ENCODE measurements around the gene RNF225.
"Not testable (repeated sequence)": the region's sequence is repeated elsewhere in the genome, so short reads cannot be mapped to it uniquely, and the experiment has no call there.

The RNF225 gene

DNA sequence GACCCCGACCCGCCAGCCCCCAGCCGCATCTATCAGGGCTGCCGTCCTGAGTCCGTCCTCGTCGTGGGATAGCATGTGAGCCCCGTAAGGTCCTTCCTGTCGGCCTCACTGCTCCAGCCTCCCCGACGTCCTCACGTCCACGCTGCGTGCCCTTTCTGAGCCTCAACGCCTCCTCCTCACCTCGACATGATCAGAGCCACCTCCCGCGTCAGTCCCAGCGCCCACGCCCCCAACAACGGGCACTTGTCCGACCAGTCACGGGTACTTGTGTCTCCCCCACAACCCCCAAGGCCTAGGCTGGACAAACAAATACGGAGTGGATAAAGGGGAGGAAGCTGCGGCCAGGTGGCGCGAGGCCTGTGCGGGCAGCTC, 33.6 kb upstream of the RNF225 start:
- TF ChIP-seq PAX5 (IDR thresholded peaks at IDR 0.05; ENCODE audit: insufficient read depth, low read length, severe bottlenecking) (no peak), POLR2AphosphoS5 (IDR thresholded peaks at IDR 0.05; ENCODE audit: low read depth, low read length) (no peak), POU2F2 (IDR thresholded peaks at IDR 0.05; ENCODE audit: low read depth, low read length) (no peak), POLR2A (IDR thresholded peaks at IDR 0.05; ENCODE audit: low read depth, low read length) (no peak), TAF1 (IDR thresholded peaks at IDR 0.05; ENCODE audit: low read depth, low read length) (no peak), SPI1 (IDR thresholded peaks at IDR 0.05; ENCODE audit: low read depth, low read length) (no peak)
- FAIRE-seq (no peak), DNase-seq (ENCODE audit: insufficient read length, low spot score) (peak; percentile 68)

DNA sequence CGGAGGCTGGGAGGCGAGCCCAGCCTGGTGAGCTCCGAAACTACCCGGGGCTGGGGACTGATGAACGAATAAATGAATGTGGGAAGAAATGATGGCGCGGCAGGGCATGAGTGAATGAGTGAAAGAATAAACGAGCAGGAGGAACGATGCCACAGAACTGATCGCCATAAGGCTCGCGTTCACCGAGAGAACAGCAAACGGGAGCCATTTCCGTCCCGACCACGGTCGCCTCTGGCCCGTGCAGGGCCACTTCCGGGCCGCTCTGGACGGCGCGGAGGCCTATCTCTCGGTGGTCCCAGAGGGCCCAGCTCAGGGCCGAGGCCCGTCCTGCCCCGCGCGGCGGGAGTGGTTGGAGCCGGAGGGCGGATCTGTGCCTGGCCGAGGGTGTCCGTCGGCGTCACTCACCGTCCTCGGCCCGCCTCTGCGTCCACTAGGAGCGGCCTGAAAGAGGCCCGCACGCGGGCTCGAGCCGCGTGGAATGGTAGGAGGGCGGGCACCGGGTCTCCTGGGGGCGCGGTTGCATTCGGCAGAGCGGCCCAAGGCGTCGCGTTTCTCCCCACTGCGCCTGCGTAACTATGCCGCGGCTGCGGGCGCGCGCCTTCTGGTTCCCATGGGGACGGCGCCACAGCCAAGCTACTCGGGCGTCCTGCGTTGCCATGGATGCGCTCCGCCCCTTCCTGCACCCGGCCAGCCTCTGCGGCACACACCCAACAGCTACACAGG, 33.0 kb upstream of the RNF225 start, which contains the start of gene ZNF497:
Gene ZNF497 (minus strand): TSS at position 480 of the 723 bp plus-strand sequence. CDS start 5,116 bp downstream, outside the sequence.
- DNase-seq (ENCODE audit: insufficient read length, low spot score) (peak; percentile 100), FAIRE-seq (peak; percentile 100)
- TF ChIP-seq TAF1 (IDR thresholded peaks at IDR 0.05; ENCODE audit: low read depth, low read length) = peak; percentile 75; the same call in 1 of the 2 replicates
- TF ChIP-seq SPI1 (IDR thresholded peaks at IDR 0.05; ENCODE audit: low read depth, low read length) = no peak
- peak; percentile 84 for TF ChIP-seq POLR2A (IDR thresholded peaks at IDR 0.05; ENCODE audit: low read depth, low read length)
- TF ChIP-seq POU2F2 (IDR thresholded peaks at IDR 0.05; ENCODE audit: low read depth, low read length) = 0 out of 2 replicates have a peak, but pooled peaks have one; percentile 34
- TF ChIP-seq PAX5 (IDR thresholded peaks at IDR 0.05; ENCODE audit: insufficient read depth, low read length, severe bottlenecking) = no peak
- peak; percentile 64; the same call in 1 of the 2 replicates for TF ChIP-seq POLR2AphosphoS5 (IDR thresholded peaks at IDR 0.05; ENCODE audit: low read depth, low read length)

DNA sequence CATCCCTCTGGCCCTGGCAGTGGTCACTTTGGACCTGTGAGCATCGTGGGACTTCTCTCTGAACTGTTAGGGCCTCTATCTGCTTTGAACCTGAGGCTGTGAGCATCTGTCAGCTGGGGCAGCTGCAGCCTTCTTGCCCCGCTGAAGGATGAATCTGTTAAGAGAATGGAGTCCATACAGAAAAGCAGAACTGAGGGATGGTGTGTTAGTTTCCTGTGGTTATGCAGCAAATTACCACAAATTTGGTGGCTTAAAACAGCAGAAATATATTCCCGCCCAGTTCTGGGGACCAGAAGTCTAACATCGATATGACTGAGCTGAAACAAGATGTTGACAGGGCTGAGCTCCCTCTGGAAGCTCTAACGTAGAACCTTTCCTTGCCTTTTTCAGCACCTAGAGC, 31.3 kb upstream of the RNF225 start:
- DNase-seq (ENCODE audit: insufficient read length, low spot score) = no peak
- TF ChIP-seq SPI1 (IDR thresholded peaks at IDR 0.05; ENCODE audit: low read depth, low read length) (peak; percentile 89), TAF1 (IDR thresholded peaks at IDR 0.05; ENCODE audit: low read depth, low read length) (no peak)
- FAIRE-seq = peak; percentile 77

DNA sequence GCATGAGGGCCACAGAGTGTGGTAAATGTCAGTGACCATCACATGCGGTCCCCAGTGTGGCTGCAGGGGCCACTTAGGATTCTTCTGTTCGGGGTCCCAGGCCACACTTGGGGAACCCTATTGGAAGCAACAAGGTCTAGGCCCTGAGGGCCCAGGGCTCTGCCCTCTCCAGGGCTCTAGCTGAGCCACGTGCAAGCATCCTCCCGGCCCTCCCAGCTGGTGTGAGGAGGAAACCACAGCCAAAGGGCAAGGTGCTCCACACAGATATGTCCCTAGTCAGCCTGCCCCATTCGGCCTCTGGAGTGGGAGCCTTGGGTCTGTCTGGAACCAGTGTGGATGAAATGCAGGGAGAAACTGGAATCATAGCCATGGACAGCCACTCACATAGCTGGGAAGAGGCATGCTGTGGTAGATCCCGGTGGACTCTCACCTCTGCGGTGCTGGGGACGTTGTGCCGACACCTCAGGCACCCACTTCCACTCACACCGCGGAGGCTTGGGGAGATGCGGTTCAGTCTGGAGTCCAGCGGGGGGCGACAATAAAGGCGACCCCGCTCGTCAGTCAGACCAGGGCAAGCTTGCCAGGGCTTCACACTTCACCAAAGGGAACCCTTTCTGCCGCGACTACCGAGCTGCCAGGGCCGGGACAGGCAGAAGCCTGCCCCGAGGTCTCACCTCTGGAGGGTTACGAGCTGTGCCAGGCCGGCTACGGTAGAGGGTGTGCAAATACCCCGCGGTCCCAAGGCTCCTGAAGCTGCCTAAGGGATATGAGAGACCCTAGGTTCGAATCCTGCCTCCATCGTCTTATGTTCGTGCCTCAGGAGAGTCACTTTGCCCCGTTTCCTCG, 28.6 kb upstream of the RNF225 start:
- TF ChIP-seq SPI1 (IDR thresholded peaks at IDR 0.05; ENCODE audit: low read depth, low read length) (no peak), PAX5 (IDR thresholded peaks at IDR 0.05; ENCODE audit: insufficient read depth, low read length, severe bottlenecking) (no peak), POLR2A (IDR thresholded peaks at IDR 0.05; ENCODE audit: low read depth, low read length) (no peak), POU2F2 (IDR thresholded peaks at IDR 0.05; ENCODE audit: low read depth, low read length) (no peak), POLR2AphosphoS5 (IDR thresholded peaks at IDR 0.05; ENCODE audit: low read depth, low read length) (no peak), TAF1 (IDR thresholded peaks at IDR 0.05; ENCODE audit: low read depth, low read length) (no peak)
- FAIRE-seq (no peak), DNase-seq (ENCODE audit: insufficient read length, low spot score) (no peak)

DNA sequence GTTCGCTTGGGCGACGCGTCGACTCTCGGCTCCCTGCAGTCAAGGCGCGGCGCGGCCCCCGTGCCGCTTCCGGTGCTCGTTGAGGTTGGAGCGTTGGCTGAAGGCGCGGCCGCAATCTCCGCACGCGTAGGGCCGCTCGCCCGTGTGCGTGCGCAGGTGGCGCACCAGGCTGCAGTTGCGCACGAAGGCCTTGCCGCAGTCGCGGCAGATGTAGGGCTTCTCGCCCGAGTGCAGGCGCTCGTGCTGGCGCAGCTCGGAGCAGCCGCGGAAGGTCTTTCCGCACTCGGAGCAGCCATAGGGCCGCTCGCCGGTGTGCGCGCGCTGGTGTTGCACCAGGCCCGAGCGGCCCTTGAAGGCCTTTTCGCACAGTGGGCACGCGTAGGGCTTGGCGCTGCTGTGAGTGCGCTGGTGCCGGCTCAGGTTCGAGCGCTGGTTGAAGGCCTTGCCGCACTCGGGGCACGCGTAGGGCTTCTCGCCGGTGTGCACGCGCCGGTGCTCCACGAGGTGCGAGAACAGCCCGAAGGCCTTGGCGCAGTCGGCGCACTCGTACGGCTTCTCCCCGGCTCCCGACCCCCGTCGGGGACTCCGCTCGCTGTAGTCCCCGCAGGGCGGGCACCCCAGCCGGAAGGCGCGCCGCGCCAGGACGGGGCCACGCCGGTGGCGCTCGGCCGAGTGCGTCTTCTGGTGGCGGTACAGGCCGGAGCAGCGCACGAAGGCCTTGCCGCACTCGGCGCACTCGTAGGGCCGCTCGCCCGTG, 27.6 kb upstream of the RNF225 start:
- FAIRE-seq (no peak), DNase-seq (ENCODE audit: insufficient read length, low spot score) (no peak)
- TF ChIP-seq POLR2A (IDR thresholded peaks at IDR 0.05; ENCODE audit: low read depth, low read length) = no peak
- no peak for TF ChIP-seq SPI1 (IDR thresholded peaks at IDR 0.05; ENCODE audit: low read depth, low read length)
- TF ChIP-seq POU2F2 (IDR thresholded peaks at IDR 0.05; ENCODE audit: low read depth, low read length) = no peak
- no peak for TF ChIP-seq TAF1 (IDR thresholded peaks at IDR 0.05; ENCODE audit: low read depth, low read length)
- TF ChIP-seq PAX5 (IDR thresholded peaks at IDR 0.05; ENCODE audit: insufficient read depth, low read length, severe bottlenecking) = no peak
- TF ChIP-seq POLR2AphosphoS5 (IDR thresholded peaks at IDR 0.05; ENCODE audit: low read depth, low read length) = no peak

DNA sequence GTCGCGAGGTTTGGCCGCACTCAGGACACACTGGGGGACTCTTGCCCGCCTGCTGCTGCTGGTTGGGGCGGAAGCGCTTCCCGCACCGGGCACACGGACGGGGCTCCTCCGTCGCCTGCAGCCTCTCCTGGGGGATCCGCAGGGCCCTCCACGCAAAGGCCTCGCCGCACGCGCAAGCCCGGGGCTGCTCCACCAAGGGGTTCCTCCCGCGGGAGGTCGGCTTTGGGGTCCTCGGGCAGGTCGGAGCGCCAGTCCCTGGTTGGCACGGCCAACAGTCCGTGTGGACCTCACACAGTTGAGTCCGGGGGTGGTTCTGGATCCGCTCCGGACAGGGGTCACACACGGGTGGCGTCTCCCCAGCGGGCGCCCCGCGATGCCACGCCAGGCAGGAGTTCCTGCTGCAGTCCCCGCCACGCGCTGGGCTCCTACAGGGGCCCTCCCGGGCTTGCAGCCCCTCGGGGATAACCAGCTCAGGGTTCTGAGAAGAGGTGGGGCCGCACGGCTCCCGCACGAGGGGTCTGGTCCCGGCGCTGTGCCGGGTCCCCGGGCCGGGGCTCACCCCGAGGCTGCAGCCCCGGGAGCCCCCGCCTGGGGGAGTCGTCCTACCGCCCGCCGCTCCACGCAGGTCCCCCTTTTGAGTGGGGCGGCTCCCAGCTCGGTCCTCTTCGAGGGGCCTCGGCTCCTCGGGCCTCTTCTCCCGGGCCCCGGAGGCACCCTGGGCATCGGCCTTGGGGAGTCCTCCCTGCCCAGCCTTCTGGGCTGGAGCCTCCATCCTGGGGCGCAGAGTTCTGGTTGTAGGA, 26.7 kb upstream of the RNF225 start:
- DNase-seq (ENCODE audit: insufficient read length, low spot score) (no peak), FAIRE-seq (no peak)
- TF ChIP-seq SPI1 (IDR thresholded peaks at IDR 0.05; ENCODE audit: low read depth, low read length) = no peak
- no peak for TF ChIP-seq POU2F2 (IDR thresholded peaks at IDR 0.05; ENCODE audit: low read depth, low read length)
- TF ChIP-seq PAX5 (IDR thresholded peaks at IDR 0.05; ENCODE audit: insufficient read depth, low read length, severe bottlenecking) = no peak
- TF ChIP-seq POLR2AphosphoS5 (IDR thresholded peaks at IDR 0.05; ENCODE audit: low read depth, low read length) = no peak
- no peak for TF ChIP-seq POLR2A (IDR thresholded peaks at IDR 0.05; ENCODE audit: low read depth, low read length)
- TF ChIP-seq TAF1 (IDR thresholded peaks at IDR 0.05; ENCODE audit: low read depth, low read length) = no peak

DNA sequence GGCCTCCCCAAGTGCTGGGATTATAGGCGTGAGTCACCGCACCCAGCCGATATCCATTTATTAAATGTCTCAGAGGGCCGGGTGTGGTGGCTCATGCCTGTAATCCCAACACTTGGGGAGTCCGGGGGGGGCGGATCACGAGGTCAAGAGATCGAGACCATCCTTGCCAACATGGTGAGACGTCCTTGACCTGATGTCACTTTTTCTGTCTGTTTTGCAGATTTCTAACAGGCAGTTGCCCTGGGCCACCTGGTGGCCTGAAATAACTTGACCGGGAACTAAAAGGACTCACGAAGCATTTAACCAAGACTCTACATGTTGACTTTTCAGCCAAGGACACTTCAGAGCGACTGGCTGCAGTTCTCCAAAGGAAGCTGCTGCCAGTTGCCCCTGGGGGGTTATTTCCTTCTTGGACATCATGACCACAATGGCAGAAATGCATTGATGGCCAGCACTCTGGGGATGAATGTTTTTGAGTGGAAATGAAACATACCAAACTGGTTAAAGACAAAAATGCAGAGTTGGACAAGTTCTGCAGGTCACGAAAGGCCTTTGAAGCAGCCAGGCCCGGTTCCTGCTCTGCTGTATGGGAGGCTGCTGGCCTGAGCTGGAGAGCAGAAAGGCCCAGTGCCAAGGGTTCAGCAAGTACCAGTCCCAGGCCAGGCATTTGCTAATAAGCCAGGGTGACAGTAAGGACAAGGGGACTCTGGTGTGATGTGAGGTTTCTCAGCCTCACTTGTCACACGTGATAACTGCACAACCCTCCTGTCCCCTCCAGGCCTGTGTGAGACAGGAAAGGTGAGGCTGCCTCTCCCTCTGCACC, 22.9 kb upstream of the RNF225 start:
- TF ChIP-seq TAF1 (IDR thresholded peaks at IDR 0.05; ENCODE audit: low read depth, low read length) (no peak), POLR2AphosphoS5 (IDR thresholded peaks at IDR 0.05; ENCODE audit: low read depth, low read length) (no peak), POU2F2 (IDR thresholded peaks at IDR 0.05; ENCODE audit: low read depth, low read length) (no peak), POLR2A (IDR thresholded peaks at IDR 0.05; ENCODE audit: low read depth, low read length) (no peak), SPI1 (IDR thresholded peaks at IDR 0.05; ENCODE audit: low read depth, low read length) (no peak), PAX5 (IDR thresholded peaks at IDR 0.05; ENCODE audit: insufficient read depth, low read length, severe bottlenecking) (no peak)
- FAIRE-seq = no peak
- no peak for DNase-seq (ENCODE audit: insufficient read length, low spot score)

DNA sequence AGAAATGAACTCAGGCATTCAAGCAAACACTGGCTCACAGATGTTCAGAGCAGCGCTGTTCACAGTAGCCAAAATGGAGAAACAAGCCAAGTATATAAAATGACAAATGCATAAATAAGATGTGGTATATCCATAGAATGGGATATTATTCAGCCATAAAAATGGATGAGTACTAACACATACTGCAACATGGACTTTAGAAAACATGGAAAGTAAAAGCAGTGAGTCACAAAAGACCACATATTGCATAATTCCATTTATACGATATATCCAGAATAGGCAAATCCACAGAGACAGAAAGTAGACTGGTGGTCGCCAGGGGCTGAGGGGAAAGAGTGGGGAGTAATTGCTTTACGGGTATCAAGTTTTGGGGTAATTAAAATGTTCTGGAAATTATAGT, 21.3 kb upstream of the RNF225 start:
- no peak for DNase-seq (ENCODE audit: insufficient read length, low spot score)
- no peak for TF ChIP-seq SPI1 (IDR thresholded peaks at IDR 0.05; ENCODE audit: low read depth, low read length)
- FAIRE-seq = no peak

DNA sequence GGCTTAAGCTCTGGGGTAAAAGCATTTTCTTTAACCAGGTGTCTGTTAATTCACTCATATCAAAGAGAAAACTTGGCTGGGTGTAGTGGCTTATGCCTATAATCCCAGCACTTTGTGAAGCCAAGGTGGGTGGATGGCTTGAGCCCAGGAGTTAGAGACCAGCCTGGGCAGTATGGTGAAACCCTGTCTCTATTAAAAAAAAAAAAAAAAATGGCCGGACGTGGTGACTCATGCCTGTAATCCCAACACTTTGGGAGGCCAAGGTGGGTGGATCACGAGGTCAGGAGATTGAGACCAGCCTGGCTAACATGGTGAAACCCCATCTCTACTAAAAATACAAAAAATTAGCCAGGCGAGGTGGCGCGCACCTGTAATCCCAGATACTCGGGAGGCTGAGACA, 18.7 kb upstream of the RNF225 start:
- DNase-seq (ENCODE audit: insufficient read length, low spot score); FAIRE-seq: not testable (repeated sequence)
